SH-SY5Y (cell line): ENCODE measurements around the gene CCDC71L.

ENCODE experiments used
- GATA2 ChIP-seq: IDR thresholded peaks from 2 replicates; pipeline ENCODE4 v1.6.1; 2011; ENCODE audit warnings: mild to moderate bottlenecking, low read depth, low read length
- GATA3 ChIP-seq: IDR thresholded peaks from 2 replicates; pipeline ENCODE4 v1.6.1; 2011; ENCODE audit warnings: low read depth, mild to moderate bottlenecking, low read length, moderate library complexity

The CCDC71L gene

DNA sequence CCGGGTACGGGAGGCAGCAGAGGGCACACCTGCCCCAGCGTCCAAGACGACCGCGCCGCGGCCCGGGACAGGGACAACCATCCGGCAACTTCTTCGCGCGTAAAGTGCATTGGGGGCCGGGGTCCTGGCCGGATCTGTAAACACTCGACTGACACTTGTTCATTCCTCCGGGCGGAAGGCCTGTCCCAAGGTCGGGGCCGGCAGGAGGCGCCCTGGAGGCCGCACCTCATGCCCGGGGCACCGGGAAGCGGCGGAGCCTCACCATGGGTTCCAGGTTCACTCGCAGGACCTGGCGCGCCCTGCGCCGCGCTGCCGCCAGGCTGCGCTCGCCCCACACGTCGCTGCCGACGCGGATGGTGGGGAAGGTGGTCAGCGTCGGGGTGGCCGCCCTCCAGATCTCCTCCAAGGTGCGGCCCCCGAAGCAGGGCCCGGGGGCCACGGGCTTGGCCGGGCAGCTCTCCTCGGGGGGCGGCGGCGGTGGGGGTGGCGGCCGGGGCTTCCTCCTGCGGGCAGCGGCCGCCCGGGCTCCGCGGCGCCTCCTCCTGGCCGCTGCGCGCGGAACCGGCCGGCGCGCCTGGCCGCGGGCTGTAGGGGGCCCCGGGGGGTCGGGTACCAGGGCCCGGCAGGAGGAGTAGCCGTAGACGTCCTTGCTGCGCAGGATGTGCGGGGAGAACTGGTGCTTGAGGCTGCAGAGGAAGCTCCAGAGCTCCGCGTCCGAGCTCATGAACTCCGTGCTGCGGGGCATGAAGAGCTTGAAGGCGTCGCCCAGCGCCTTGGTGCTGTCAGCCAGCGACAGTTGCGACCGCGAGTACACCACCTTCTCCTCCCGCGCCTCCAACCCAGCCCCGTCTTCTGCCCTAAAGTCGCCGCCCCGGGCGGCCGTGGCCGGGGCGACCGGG, 746 bp downstream of the CCDC71L start:
- TF ChIP-seq GATA2 (no peak), GATA3 (no peak)

DNA sequence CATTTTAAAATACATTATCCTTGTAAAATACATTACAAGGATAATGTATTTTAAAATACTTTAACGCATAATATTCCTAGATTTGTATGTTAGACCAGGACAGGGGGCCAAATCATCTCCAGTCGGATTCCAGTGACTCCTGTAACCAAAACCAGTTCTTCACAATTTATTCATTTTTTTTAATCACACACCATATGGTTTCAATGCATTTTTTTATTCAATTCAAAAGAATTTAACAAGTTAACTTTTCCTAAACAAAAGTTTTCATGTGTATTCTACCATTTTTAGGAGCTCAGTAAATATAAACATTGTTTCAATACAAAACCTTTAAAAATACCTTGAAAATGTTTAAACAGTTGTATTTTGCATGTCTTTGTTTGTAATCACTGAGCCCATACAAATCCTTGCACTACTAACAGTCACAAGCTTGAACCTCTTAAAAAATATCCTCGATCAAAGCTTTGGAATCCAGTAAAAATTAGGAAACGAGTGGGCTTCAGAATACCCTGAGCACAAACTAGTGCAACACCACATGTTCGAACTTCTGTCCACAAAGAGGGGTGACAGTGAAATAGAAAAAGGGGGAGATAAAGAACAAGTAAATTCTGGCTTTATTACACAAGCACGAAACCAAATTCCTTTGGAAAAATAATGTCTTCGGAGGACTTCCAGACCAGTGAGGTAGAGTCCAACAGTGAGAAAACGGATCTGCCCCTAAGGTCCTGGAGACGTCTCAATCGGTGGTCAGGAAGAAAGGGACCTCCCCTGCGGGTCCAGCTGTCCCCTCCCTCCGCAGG, 1.6 kb downstream of the CCDC71L start:
- TF ChIP-seq GATA2 (no peak), GATA3 (no peak)

DNA sequence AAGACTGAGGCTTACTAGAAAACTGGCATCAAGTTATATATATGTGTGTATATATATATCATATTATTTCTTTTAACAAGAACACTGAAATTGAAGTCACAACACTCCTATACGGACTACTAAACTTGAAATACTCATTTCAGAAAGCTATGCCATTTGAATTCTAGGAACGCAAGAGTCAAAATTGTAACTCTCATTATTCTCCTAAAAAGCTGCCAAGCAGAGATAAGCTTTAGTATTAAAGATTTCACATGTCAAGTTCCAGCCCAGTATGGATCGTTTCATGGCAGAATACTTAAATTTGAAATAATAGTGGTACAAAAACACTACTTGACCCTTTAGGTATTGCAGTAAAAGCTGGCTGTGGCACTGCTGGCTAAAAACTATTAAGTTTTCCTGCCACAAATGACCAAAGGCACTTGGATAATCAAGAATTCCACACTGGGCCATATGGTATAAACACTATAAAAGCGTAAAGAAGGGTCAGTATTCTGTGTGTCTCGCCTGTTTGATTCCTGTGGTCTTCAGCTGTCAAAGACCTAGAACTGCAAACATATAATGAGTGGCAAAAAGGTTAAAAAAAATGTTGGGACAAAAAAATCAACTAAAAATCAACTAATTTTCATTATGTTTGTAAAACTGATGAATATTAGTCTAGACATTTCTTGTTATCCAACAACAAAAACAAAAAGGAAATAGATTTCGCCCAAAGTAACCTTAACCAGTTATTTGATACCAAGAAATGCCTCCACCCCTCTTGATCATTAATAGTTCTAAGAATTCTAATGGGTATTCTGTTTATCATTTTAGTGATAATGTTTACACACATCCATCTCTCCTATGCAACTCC, 2.4 kb downstream of the CCDC71L start:
- no peak for TF ChIP-seq GATA2
- TF ChIP-seq GATA3, result no peak

DNA sequence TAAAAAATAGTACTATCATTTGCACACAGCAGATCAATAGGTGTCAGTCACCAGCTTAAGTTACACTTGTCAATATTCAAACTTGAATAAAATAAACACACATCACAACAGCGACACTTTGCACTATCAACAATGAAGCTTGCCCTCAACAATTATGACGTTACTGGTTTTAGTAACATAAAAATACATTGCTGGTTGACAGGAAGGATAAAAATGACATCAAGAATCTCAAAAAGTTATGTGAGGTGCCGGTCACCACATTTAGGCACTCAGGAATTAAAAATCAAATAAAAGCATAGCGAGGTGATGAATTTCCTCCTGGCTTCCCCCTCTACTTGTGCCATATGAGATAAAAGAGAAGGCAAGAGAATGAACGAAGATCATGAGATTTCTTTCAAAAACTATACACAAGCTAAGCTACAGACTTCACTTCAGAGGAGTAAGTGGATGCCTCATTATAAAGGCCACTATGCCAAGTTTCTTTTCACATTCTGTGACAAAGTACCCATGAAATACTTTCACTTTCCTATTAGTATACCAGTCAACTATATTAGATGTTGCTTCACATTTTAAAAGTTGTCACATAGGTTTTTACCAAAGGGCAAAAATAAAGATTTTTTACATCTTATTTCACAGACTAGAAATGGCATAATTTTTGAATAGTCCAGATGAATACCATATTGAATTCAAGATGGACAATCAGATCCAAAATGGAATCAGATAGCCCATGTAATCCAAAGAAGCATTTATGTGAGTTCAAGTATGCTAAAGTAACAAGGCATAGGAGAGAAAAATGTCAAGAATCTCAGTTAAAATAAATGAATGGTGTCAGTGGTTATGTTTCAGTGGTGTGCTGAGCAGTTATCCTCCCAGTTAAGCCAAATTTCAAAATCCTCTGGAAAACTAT, 3.6 kb downstream of the CCDC71L start:
- no peak for TF ChIP-seq GATA3
- no peak for TF ChIP-seq GATA2

DNA sequence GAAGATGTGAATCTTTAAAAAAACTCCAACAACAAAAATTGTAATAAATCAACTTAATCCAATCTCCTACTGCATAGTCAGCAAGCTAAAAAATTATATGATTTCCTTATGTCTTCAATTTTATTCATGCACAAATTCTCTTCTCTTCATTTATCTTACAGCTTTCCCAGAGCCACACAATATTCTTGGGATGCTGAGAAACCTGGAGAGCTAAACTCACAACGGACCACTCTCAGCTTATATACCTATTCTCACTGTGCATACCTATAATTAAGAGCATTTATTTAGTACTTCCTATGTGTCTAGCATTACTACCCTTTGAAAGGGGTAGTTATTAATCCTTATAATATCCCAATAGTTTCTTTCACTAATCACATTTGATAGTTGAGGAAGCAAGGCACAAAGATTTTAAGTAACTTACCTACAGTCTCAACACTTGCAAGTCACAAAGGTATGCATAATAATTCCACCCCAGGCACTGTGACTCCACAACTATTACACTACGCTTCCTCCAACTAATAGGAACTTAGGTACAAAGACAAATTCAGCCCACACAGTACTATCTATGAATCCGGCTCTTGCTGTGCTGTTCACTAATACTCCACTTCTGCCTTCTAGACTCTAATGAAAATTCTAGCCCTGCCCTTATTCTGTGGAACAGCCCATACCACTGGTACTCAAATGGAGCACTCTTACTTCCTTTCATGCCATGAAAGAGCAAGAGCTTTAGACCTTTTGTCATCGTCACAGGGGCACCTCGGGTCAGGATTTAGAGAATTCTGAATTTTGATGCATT, 5.1 kb downstream of the CCDC71L start:
- TF ChIP-seq GATA2, result no peak
- no peak for TF ChIP-seq GATA3

DNA sequence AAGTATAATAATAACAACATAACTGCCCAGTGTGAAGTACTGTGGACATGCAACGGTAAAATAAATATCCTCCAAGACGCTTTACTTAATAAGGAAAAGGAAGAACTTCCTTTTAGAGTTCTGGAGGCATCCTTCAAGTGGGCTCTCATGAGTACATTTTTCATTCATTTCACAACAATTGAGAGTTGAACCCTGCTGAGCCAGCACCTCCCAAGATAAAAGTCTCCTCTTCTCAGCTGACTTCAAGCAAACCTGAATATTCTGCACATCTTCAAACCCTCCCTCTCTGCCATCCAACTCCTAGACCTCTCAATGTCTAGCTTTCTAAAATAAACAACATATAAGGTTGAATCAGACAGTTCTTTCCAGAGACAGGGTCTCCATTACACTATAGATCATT, 7.5 kb downstream of the CCDC71L start:
- TF ChIP-seq GATA3 (no peak), GATA2 (no peak)

DNA sequence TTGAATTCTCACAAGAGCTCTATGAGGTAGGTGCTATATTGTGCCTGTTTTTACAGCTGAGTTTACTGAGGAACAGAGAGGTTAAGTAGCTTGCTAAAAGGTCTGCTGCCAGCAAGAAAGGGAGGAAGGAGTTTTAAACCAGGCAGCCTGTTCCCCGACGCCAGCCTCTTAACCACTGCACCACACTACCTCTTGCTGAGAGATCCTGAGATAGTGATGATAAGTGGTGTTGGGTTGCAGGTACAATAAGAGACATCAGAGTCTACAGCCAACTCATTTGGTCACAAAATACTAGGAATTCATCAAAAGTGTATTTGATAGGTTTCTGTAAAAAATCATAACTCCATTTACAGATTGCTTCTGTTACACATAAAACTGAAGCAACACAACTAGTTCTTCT, 8.0 kb downstream of the CCDC71L start:
- no peak for TF ChIP-seq GATA2
- TF ChIP-seq GATA3, result no peak

DNA sequence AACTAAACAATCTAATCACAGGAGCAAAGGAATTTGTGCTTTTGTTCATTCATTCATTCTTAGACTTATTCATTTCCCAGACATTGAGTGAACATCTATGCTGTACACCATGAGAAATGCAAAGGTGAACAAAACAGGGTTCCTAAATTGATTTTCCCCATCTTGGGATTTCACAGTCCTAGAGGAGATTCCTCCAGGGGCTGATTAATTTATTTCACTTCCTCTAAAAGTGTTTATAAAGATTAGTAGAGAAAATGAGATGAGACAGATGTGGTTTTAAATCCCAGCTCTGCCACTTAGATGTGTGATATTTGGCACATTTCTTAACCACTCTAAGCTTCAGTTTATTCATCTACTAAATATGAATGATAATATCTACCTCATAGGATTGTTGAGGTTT, 8.9 kb downstream of the CCDC71L start:
- TF ChIP-seq GATA2 (no peak), GATA3 (no peak)

DNA sequence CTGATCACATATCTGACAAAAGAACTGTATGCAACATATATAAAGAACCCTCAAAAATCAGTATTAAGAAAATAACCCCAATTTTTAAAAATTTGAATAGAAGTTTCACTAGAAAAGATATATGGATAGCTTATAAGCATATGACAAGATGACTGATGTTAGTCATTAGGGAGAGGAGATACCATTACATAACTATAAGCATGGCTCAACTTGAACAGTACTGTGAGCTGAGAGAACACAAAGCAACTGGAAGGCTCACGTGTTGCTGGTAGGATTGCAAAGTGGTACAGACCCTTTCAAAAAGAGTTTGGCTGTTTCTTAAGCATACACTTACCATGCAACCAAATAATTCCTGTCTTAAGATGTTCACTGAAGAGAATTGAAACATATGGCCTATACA, 14.7 kb downstream of the CCDC71L start:
- TF ChIP-seq GATA3, result no peak
- TF ChIP-seq GATA2, result no peak

DNA sequence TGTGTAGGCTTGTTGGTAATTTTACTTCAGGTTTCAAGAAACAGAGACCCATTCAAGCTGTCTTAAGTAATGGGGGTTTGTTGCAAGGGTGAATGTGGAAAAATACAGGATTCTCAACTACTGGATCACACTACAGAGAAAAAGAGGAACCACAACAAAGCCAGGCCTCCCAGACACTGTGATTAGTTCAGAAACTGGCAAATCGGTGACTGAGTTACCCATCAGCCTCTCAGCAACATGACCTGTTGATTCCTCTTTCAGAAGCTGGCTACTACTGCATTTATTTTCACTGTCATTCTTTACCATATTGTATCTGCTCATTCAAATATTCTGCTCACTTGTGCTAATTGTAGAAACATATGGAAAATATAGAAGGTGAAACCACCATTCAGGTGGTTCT, 16.0 kb downstream of the CCDC71L start:
- no peak for TF ChIP-seq GATA2

DNA sequence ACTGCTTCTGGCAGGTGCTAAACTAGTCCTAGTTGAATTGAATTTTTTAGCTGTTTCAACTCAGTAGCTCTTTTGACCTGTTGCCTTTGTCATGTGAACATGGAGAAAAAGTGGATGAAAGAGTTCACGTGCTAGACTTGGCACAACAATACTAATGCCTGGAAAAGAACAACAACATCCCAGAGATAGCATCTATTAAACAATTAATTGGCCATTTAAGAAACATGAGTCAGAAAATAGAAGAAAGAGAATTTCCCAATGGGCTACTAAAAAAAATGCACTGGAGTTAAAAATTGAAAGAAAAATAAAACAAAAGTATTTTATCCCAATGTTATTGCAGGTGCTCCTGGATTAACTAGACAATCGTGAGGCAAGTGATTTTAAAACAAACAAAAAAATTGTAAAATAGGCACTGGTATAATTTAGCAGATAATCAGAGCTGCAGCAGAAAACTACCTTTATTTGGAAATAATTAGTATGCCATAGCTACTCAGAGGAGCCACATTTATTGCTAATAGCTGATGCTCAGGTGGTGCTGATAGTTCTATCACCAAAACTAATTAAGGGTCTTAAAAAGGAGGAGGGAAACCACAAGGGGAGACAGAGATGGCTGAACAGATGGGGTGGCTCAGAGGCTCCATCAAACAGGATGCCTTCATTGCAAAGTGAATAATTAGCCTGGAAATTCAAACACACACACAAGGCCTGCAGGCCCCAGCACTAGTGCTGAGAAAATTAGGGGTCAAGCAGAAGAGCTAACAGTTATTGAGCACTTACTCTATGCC, 17.6 kb downstream of the CCDC71L start:
- no peak for TF ChIP-seq GATA3
- no peak for TF ChIP-seq GATA2

DNA sequence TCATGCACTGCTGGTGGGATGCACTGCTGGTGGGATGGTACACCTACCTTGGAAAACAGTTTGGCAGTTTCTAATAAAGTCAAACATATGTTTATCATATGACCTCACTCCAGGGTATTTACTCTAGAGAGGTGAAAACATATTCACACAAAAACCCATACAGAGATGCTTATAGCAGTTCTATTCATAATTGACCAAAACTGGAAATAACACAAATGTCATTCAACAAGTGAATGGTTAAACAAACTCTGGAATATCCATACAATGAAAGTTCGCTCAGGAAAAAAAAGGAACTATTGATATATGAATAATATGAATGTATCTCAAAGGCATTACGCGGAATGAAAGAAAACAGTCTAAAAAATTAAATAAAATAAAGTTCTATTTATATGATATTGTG, 19.5 kb downstream of the CCDC71L start:
- TF ChIP-seq GATA2, result no peak
- no peak for TF ChIP-seq GATA3
